Heart left ventricle (tissue), 13 donors: Measurements from ENCODE around the gene FBXO38.

Source experiments
- POLR2A ChIP-seq, 2 donors: fragments of 450-650 bp; IDR thresholded peaks; one replicate each; pipeline ENCODE4 v1.6.1; 2017; ENCODE audit warnings: antibody characterized with exemption in 2 of 2, mild to moderate bottlenecking in 2 of 2, moderate library complexity in 2 of 2
- TF ChIP-seq, protein P1 (sequence below), 12 donors: fragments of 200-600 bp; sonication (generic) in 4 of 12; IDR thresholded peaks; one replicate each; pipeline versions ENCODE4 v1.5.0 to v1.8.0; 2018 to 2022; ENCODE audit warnings: antibody characterized with exemption in 12 of 12, mild to moderate bottlenecking in 5 of 12
- donor health status: ischemic (EF 13 %, LVEDD 7.1; RV severe dilation, severe dysfunction).
- donor health status: DM: no; HTN: yes; CAD: no.
- donor health status: DM: no; HTN: no; CAD: no.
- donor health status: ischemic (EF 25% LVEDD 6.9; RV normal size, moderate dysfunction).
- donor health status: ischemic (EF 25% LVEDD 5.7; RV mildly dilated, moderate dysfunction).
- donor health status: ischemic (EF 35%, LVEDD 5.7; RV mildly dilated, moderate dysfunction).
- donor health status: nonischemic (EF 11% LVEDD 7.7; RV severe dilation, severe dysfunction).
- donor health status: DM: yes; HTN: yes; CAD: no.
- donor health status: PGD.
- donor health status: ischemic (EF 29% LVEDD 5.4; RV normal size, mild dysfunction).
- donor health status: nonischemic (EF 23%, LVEDD 6.1; RV moderate dilation, normal function).

DNA sequence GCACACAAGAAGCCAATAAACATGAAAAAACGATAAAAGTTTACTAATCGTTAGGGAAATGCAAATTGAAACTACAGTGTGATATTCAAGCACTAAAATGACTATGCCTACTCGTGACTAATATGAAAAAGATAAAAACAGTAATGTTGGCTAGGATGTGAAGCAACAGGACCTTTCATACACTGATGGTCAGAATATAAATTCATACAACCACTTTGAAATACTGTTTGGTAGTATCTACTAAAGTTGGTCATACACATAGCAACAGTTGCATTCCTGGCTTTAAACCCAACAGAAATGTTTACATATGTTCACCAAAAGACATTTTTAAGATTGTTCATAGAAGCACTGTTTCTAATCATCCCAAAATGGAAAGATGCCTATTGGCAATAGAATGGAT, 24.3 kb downstream of the FBXO38 start:
- TF ChIP-seq, protein P1, sequence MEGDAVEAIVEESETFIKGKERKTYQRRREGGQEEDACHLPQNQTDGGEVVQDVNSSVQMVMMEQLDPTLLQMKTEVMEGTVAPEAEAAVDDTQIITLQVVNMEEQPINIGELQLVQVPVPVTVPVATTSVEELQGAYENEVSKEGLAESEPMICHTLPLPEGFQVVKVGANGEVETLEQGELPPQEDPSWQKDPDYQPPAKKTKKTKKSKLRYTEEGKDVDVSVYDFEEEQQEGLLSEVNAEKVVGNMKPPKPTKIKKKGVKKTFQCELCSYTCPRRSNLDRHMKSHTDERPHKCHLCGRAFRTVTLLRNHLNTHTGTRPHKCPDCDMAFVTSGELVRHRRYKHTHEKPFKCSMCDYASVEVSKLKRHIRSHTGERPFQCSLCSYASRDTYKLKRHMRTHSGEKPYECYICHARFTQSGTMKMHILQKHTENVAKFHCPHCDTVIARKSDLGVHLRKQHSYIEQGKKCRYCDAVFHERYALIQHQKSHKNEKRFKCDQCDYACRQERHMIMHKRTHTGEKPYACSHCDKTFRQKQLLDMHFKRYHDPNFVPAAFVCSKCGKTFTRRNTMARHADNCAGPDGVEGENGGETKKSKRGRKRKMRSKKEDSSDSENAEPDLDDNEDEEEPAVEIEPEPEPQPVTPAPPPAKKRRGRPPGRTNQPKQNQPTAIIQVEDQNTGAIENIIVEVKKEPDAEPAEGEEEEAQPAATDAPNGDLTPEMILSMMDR (IDR thresholded peaks at IDR 0.05): no peak
- TF ChIP-seq POLR2A (IDR thresholded peaks at IDR 0.05): no peak
